Lower lobe of right lung (tissue), 2 donors: ENCODE measurements around the gene FUBP3. TPM values are rescaled to one million over a fixed set of nuclear protein-coding genes. Genes with fewer than 3 reads are reported as not detected.

Experiments used
- ATAC-seq, 2 donors: fragments of 200-7000 bp; cut with Tn5 transposase; one replicate each; pipeline ENCODE4 v1.9.1; 2020 to 2022; ENCODE audit warnings: mild to moderate bottlenecking in 2 of 2, moderate library complexity in 2 of 2
- DNase-seq: peaks from one replicate; pipeline ENCODE4 v3.0.0-alpha.2; 2020
- H3K27ac ChIP-seq: fragments of 200-600 bp; one replicate; pipeline ENCODE4 v1.8.0; 2022
- H3K27me3 ChIP-seq: fragments of 200-600 bp; one replicate; pipeline ENCODE4 v1.8.0; 2022; ENCODE audit warnings: low read depth
- H3K36me3 ChIP-seq: fragments of 200-600 bp; one replicate; pipeline ENCODE4 v1.8.0; 2022; ENCODE audit warnings: mild to moderate bottlenecking
- H3K4me1 ChIP-seq: fragments of 200-600 bp; one replicate; pipeline ENCODE4 v1.8.0; 2022
- H3K4me3 ChIP-seq: fragments of 200-600 bp; one replicate; pipeline ENCODE4 v1.8.0; 2022; ENCODE audit warnings: mild to moderate bottlenecking
- H3K9me3 ChIP-seq: fragments of 200-600 bp; one replicate; pipeline ENCODE4 v1.8.0; 2022
- intact Hi-C: fragments of 100-400 bp; cut with DNase I; formaldehyde crosslinking; loops from one replicate; pipeline ENCODE4 v1.11.0; 2022
- total RNA-seq: library from RNA; stranded (reverse); fragmentation: NEBNext Ultra II Directional; extraction: Animal tissue kit (Norgen Biotek cat#: 25700); gene quantifications from one replicate; pipeline ENCODE4 v1.2.1, GENCODE V29; 2021
- TF ChIP-seq, protein P1 (sequence below): fragments of 200-600 bp; IDR thresholded peaks from one replicate; pipeline ENCODE4 v1.8.0; 2022; ENCODE audit warnings: antibody characterized with exemption, mild to moderate bottlenecking
- donor health status: DM: no; HTN: yes; CAD: no; lungs with severe emphysema.

FUBP3 gene
- total RNA-seq, 1 donor from 2014 or later, result 46.8 TPM

DNA sequence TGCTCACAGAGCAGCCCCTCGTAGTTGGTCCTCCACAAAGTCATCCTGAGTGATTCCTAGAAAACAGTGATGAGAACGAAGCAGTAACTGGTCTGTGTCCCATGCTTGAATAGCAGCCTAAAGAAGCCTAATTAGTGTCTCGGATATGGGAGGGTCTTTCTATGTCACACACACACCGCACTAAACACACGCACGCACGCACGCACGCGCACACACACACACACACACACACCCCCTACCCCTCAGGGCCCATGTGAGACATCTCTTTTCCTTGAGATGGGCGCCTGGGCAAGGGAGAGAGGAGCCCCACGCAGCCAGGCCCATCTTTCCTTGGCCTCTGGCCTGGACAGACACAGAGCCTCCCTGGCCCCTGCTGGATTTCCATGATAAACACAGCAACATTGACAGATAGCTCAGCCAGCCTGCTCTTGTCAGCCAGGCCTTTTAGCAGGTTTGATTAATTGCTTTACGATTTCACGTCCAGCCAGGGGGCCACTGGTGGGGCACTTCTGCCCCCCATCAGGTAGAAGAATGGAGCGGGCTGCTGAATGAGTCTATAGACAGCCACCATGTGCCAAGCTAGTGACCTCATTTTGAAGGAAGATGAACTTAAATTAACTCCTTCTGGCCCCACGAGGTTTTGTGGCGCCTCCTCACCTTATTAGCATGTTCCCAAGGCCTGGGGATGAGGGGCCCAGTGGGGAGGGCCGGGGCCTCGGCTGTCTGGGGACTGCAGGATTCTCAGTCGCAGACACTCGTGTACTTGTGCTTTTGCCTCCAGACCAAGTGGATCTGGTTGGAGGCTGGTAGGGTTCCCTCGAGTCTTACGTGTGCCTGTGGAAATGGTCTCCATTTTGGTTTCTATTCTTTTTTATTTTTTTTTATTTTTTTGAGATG, 48.8 kb downstream of the FUBP3 start:
- intact Hi-C loops, result no loop called here
- H3K36me3 ChIP-seq, result peaks cover 97% of the 10 kb centered on the region

DNA sequence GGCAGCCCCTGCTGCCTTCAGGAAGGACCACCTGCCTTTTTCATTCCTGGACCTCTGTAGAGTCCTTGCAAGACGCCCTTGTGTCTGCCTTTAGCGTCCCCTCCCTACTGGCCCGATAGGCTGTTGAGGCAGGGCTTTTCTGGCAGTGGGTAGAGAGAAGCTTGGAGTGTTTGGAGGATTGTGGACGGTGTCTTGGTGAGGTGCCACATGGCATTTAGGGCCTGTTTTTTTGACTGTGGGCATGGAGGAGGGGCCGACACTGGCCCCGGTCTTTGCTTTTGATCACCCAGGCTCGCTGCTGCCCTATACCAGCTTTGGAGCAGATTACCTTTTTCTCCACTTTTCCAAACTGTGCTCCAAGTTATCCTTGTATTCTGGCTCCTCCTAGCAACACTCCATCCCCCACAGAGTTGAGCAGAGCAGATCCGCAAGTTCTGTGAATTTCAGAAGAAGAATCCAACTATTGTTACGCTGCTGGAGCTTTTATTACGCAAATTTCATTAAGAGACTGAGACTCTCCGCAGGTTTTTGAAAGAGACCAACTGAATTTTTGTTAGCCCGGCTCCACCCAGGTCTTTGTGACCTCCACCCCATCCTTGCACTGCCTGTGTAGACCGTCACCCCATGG, 50.2 kb downstream of the FUBP3 start:
- no peak overlapping the region for H3K4me3 ChIP-seq
- TF ChIP-seq, protein P1, sequence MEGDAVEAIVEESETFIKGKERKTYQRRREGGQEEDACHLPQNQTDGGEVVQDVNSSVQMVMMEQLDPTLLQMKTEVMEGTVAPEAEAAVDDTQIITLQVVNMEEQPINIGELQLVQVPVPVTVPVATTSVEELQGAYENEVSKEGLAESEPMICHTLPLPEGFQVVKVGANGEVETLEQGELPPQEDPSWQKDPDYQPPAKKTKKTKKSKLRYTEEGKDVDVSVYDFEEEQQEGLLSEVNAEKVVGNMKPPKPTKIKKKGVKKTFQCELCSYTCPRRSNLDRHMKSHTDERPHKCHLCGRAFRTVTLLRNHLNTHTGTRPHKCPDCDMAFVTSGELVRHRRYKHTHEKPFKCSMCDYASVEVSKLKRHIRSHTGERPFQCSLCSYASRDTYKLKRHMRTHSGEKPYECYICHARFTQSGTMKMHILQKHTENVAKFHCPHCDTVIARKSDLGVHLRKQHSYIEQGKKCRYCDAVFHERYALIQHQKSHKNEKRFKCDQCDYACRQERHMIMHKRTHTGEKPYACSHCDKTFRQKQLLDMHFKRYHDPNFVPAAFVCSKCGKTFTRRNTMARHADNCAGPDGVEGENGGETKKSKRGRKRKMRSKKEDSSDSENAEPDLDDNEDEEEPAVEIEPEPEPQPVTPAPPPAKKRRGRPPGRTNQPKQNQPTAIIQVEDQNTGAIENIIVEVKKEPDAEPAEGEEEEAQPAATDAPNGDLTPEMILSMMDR, result no peak
- H3K4me1 ChIP-seq, result no peaks in the 10 kb centered on the region
- H3K27me3 ChIP-seq, result no peaks in the 10 kb centered on the region
- ATAC-seq, result no peak
- intact Hi-C loops, result no loop called here
- no peak overlapping the region for H3K27ac ChIP-seq
- DNase-seq, result no peak
- peaks cover 98% of the 10 kb centered on the region for H3K36me3 ChIP-seq
- no peaks in the 10 kb centered on the region for H3K9me3 ChIP-seq

More for the DNA sequence above, 48.8 kb downstream of the FUBP3 start:
- no peak overlapping the region for H3K4me3 ChIP-seq
- H3K27ac ChIP-seq, result no peak overlapping the region
- no peaks in the 10 kb centered on the region for H3K27me3 ChIP-seq
- DNase-seq, result no peak
- no peaks in the 10 kb centered on the region for H3K9me3 ChIP-seq
- no peaks in the 10 kb centered on the region for H3K4me1 ChIP-seq
- no peak for ATAC-seq
- TF ChIP-seq, protein P1, result no peak

DNA sequence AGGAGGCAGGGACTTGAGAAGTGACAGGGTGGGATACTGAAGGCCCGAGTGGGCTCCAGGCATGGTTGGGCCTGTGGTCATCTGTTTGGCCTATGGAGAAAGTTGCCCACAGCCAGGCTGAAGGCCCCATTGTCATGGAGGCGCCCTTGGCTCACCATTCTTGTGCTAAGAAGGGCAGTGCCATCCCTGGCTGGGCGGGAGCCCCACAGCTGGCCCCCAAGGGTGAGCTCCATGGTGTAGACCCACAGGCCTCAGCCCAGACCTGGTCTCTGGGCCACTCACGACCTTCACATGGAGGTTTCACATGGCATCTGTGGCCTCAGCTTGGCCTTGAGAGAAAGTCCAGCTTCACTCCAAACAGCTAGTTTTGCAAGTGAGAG, 50.7 kb downstream of the FUBP3 start:
- Histone ChIP-seq H3K27ac (no peak overlapping the region), H3K36me3 (peaks cover 98% of the 10 kb centered on the region), H3K27me3 (no peaks in the 10 kb centered on the region), H3K4me3 (no peak overlapping the region), H3K4me1 (no peaks in the 10 kb centered on the region), H3K9me3 (no peaks in the 10 kb centered on the region)
- intact Hi-C loops, result no loop called here
- TF ChIP-seq, protein P1, result no peak
- ATAC-seq, result no peak
- DNase-seq, result no peak

DNA sequence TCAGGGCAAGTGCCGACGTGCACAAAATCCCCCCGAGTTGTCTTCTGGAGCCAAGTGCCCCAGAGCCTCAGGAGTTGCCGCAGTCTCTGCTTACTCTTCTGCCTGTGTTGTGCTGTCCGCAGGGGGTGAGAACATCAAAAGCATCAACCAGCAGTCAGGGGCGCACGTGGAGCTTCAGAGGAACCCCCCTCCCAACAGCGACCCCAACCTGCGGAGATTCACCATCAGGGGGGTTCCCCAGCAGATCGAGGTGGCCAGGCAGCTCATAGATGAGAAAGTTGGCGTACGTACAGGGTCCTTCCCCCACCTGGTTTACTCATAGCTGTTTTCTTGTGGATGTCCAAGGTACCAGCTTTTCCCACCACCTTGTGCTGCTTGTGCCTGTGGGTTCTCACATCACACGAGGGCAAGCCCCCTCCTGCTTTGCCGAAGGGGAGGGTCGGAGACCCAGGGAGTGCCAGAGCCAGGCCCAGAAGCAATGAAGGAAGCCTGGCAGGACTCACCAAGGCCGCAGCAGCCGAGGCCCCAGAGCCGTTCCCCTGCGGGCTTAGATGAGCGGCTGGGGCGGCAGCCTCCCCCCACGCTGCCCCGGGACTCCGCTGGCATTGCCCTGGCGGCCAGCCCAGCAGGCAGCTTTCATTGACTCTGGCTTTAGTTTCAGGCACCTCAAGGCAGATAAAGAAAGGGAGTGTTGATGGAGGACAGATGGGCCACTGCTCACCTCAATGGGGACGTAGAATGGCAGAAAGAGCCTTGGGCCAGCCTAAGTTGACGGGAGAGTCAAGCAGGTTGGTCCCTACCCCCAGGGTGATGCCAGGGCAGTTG, 51.3 kb downstream of the FUBP3 start:
- Histone ChIP-seq H3K9me3 (no peaks in the 10 kb centered on the region), H3K36me3 (peaks cover 98% of the 10 kb centered on the region), H3K4me3 (no peak overlapping the region), H3K27ac (no peak overlapping the region), H3K4me1 (no peaks in the 10 kb centered on the region), H3K27me3 (no peaks in the 10 kb centered on the region)
- TF ChIP-seq, protein P1, result no peak
- intact Hi-C loops, result no loop called here
- DNase-seq, result no peak
- no peak for ATAC-seq

DNA sequence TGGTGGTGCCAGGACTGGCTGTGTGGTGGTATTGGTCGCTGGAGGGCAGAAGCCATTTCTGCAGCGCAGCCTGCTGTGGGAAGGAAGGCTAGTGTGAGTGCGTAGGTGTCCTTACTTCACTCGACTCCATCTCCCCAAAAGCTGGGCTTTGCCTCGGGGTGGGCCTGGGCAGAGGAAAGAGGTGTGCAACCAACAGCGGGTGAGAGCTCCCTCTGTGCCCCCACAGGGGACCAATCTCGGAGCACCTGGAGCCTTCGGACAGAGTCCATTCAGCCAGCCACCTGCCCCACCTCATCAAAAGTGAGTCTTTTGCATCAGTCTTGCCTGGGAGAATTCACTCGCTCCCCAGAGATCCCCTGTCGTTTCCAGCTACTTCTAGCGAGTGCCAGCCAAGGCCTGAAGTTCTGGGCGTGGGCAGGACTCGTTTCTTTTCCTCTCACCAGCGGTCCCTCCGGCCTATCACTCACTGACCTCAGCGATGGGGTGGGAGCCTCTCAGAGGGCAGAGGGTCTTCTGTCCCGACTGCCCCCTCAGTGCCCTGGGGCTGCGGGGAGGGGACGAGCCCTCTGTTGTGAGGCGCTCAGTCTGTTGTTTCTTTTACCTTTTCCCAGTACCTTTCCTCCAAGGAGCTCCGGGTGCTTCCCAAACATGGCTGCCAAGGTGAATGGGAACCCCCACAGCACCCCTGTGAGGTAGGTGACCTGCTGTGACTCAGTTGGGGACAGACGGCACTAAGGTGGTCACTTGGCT, 52.1 kb downstream of the FUBP3 start:
- intact Hi-C loops, result no loop called here
- TF ChIP-seq, protein P1, result no peak
- Histone ChIP-seq H3K9me3 (no peaks in the 10 kb centered on the region), H3K4me1 (no peaks in the 10 kb centered on the region), H3K36me3 (peaks cover 98% of the 10 kb centered on the region), H3K4me3 (no peak overlapping the region), H3K27ac (no peak overlapping the region), H3K27me3 (no peaks in the 10 kb centered on the region)
- no peak for ATAC-seq
- DNase-seq, result no peak
